HEK293 (cell line): ENCODE data around the gene TRIM6.

Source experiments
- CTCF ChIA-PET: fragments of 350-600 bp; formaldehyde crosslinking; extraction: SDS; loops from one replicate; lab custom pipeline; 2021; ENCODE audit warnings: antibody characterized with exemption; lab: Yijun Ruan, JAX
- POLR2A ChIA-PET: fragments of 300-600 bp; formaldehyde crosslinking; extraction: SDS; loops from one replicate; lab custom pipeline; 2020; ENCODE audit warnings: antibody characterized with exemption, inconsistent platforms; lab: Yijun Ruan, JAX
- H3K27ac ChIP-seq: fragments of 200-500 bp; sonication (Bioruptor generic); 2 replicates; pipeline ENCODE4 v1.5.1; 2014; ENCODE audit warnings: low read depth, low read length, control low read depth, inconsistent platforms; ENCODE audit errors: extremely low read depth
- H3K36me3 ChIP-seq, 2 experiments: fragments of 200-500 bp in 1 of 2; sonication (Bioruptor generic) in 1 of 2; 1 replicate in 1 of 2; 2 replicates in 1 of 2; pipeline ENCODE4 v1.5.1; 2014 to 2017; ENCODE audit warnings: inconsistent platforms in 2 of 2, low read length in 2 of 2; ENCODE audit not compliant: control insufficient read depth in 2 of 2, insufficient read depth in 1 of 2
- H3K4me1 ChIP-seq: fragments of 200-500 bp; sonication (Bioruptor generic); 2 replicates; pipeline ENCODE4 v1.5.1; 2014; ENCODE audit warnings: mild to moderate bottlenecking, low read length, inconsistent platforms; ENCODE audit not compliant: control insufficient read depth, insufficient read depth
- H3K4me3 ChIP-seq: 2 replicates; pipeline ENCODE4 v1.5.1; 2011; ENCODE audit warnings: low read depth, mild to moderate bottlenecking, control low read depth, low read length, moderate library complexity
- H3K9me3 ChIP-seq: fragments of 200-500 bp; sonication (Bioruptor generic); 2 replicates; pipeline ENCODE4 v1.5.1; 2014; ENCODE audit warnings: low read depth, low read length, inconsistent platforms; ENCODE audit not compliant: control insufficient read depth, insufficient read depth
- EGR2 ChIP-seq: fragments of 450-650 bp; formaldehyde crosslinking; IDR thresholded peaks from 2 replicates; pipeline ENCODE4 v1.5.1; 2016; ENCODE audit warnings: low read depth, missing biosample characterization, missing genetic modification characterization
- GFI1B ChIP-seq: fragments of 450-650 bp; formaldehyde crosslinking; IDR thresholded peaks from 2 replicates; pipeline ENCODE4 v1.5.1; 2016; ENCODE audit warnings: missing biosample characterization, missing genetic modification characterization
- GLIS2 ChIP-seq: fragments of 450-650 bp; formaldehyde crosslinking; IDR thresholded peaks from 2 replicates; pipeline ENCODE4 v1.5.1; 2016; ENCODE audit warnings: missing biosample characterization, missing genetic modification characterization
- HOXC10 ChIP-seq: sonication (generic); formaldehyde crosslinking; IDR thresholded peaks from 2 replicates; pipeline ENCODE4 v1.8.1; 2023; ENCODE audit warnings: mild to moderate bottlenecking, missing genetic modification reagents
- IKZF3 ChIP-seq: fragments of 450-650 bp; IDR thresholded peaks from 2 replicates; pipeline ENCODE4 v1.5.0; 2018; ENCODE audit warnings: missing biosample characterization, mild to moderate bottlenecking, missing genetic modification characterization, moderate library complexity
- SP3 ChIP-seq: fragments of 450-650 bp; formaldehyde crosslinking; IDR thresholded peaks from 2 replicates; pipeline ENCODE4 v1.5.1; 2016; ENCODE audit warnings: missing biosample characterization, missing genetic modification characterization
- ZBTB10 ChIP-seq: fragments of 450-650 bp; formaldehyde crosslinking; IDR thresholded peaks from 2 replicates; pipeline ENCODE4 v1.5.1; 2016; ENCODE audit warnings: missing biosample characterization, missing genetic modification characterization
- ZFHX2 ChIP-seq: fragments of 450-650 bp; formaldehyde crosslinking; conservative IDR thresholded peaks from 2 replicates; pipeline ENCODE4 v1.5.1; 2016; ENCODE audit warnings: missing biosample characterization, missing genetic modification characterization
- ZNF155 ChIP-seq: fragments of 450-650 bp; formaldehyde crosslinking; IDR thresholded peaks from 2 replicates; pipeline ENCODE4 v1.5.1; 2016; ENCODE audit warnings: missing biosample characterization, missing genetic modification characterization
- ZNF221 ChIP-seq: fragments of 450-650 bp; formaldehyde crosslinking; IDR thresholded peaks from 2 replicates; pipeline ENCODE4 v1.5.1; 2017; ENCODE audit warnings: missing biosample characterization, missing genetic modification characterization, borderline replicate concordance
- ZNF274 ChIP-seq, 2 experiments: fragments of 200-500 bp in 1 of 2; fragments of 450-650 bp in 1 of 2; sonication (Bioruptor generic) in 1 of 2; formaldehyde crosslinking in 1 of 2; IDR thresholded peaks; 2 replicates each; pipeline versions ENCODE4 v1.5.1 to v1.6.1; 2014 to 2016; ENCODE audit warnings: borderline replicate concordance in 1 of 2, inconsistent platforms in 1 of 2, low read length in 1 of 2, missing biosample characterization in 1 of 2, missing genetic modification characterization in 1 of 2
- ZNF280D ChIP-seq: fragments of 450-650 bp; formaldehyde crosslinking; IDR thresholded peaks from 2 replicates; pipeline ENCODE4 v1.5.1; 2016; ENCODE audit warnings: missing biosample characterization, missing genetic modification characterization
- ZNF341 ChIP-seq: fragments of 450-650 bp; formaldehyde crosslinking; IDR thresholded peaks from 2 replicates; pipeline ENCODE4; 2016; ENCODE audit warnings: low read depth, missing biosample characterization, missing genetic modification characterization
- ZNF426 ChIP-seq: fragments of 450-650 bp; formaldehyde crosslinking; IDR thresholded peaks from 2 replicates; pipeline ENCODE4 v1.5.1; 2017; ENCODE audit warnings: missing biosample characterization, missing genetic modification characterization, mild to moderate bottlenecking, inconsistent platforms, moderate library complexity
- ZNF433 ChIP-seq: fragments of 450-650 bp; formaldehyde crosslinking; IDR thresholded peaks from 2 replicates; pipeline ENCODE4 v1.5.1; 2016; ENCODE audit warnings: missing biosample characterization, missing genetic modification characterization, low read depth
- ZNF549 ChIP-seq: fragments of 450-650 bp; IDR thresholded peaks from 2 replicates; pipeline ENCODE4 v1.5.1; 2018; ENCODE audit warnings: missing biosample characterization, missing genetic modification characterization, mild to moderate bottlenecking, inconsistent platforms, moderate library complexity
- ZNF571 ChIP-seq: fragments of 450-650 bp; formaldehyde crosslinking; IDR thresholded peaks from 2 replicates; pipeline ENCODE4 v1.5.0; 2017; ENCODE audit warnings: missing biosample characterization, missing genetic modification characterization
- ZNF621 ChIP-seq: fragments of 450-650 bp; formaldehyde crosslinking; IDR thresholded peaks from 2 replicates; pipeline ENCODE4 v1.5.1; 2017; ENCODE audit warnings: missing biosample characterization, missing genetic modification characterization
- ZNF777 ChIP-seq: fragments of 450-650 bp; formaldehyde crosslinking; IDR thresholded peaks from 2 replicates; pipeline ENCODE4 v1.5.1; 2017; ENCODE audit warnings: missing biosample characterization, missing genetic modification characterization, borderline replicate concordance
- ZSCAN4 ChIP-seq: fragments of 450-650 bp; formaldehyde crosslinking; IDR thresholded peaks from 2 replicates; pipeline ENCODE4 v1.5.1; 2017; ENCODE audit warnings: missing biosample characterization, missing genetic modification characterization

Gene TRIM6

GRCh38 chr11:5639953-5640352 lies 43.5 kb downstream of the TRIM6 start:
- Histone ChIP-seq H3K4me3 (no peak overlapping the region), H3K9me3 (no peaks in the 10 kb centered on the region), H3K27ac (no peak overlapping the region), H3K4me1 (no peaks in the 10 kb centered on the region), H3K36me3 (no peaks in the 10 kb centered on the region)
- no peak for TF ChIP-seq ZNF274 (IDR thresholded peaks at IDR 0.05; ENCODE audit: low read length)
- no peak for TF ChIP-seq ZNF274 (tag by site-specific recombination; IDR thresholded peaks at IDR 0.05; ENCODE audit: borderline replicate concordance)
- TF ChIP-seq GFI1B (tag by site-specific recombination) = no peak
- no peak for TF ChIP-seq GLIS2 (tag by site-specific recombination)
- TF ChIP-seq ZNF433 (tag by site-specific recombination) = no peak
- TF ChIP-seq ZBTB10 = no peak
- no peak for TF ChIP-seq ZFHX2
- TF ChIP-seq ZNF221 = no peak
- no peak for TF ChIP-seq ZNF426 (tag by site-specific recombination)
- TF ChIP-seq EGR2 = no peak
- no peak for TF ChIP-seq ZNF621 (tag by site-specific recombination)
- no peak for TF ChIP-seq ZSCAN4 (tag by site-specific recombination)
- no peak for TF ChIP-seq ZNF341 (tag by site-specific recombination)
- ChIA-PET POLR2A (no interaction called here), CTCF (no interaction called here)

GRCh38 chr11:5643585-5643984 lies 47.1 kb downstream of the TRIM6 start:
- no peak overlapping the region for H3K4me3 ChIP-seq
- no peak overlapping the region for H3K27ac ChIP-seq
- CTCF ChIA-PET = no interaction called here
- POLR2A ChIA-PET = no interaction called here
- TF ChIP-seq ZNF549 (no peak), ZNF571 (tag by site-specific recombination) (no peak), ZNF155 (tag by site-specific recombination) (no peak), IKZF3 (tag by site-specific recombination) (no peak), ZNF280D (no peak), HOXC10 (no peak), ZNF777 (tag by site-specific recombination) (no peak), SP3 (tag by site-specific recombination) (no peak)
- H3K4me1 ChIP-seq = no peaks in the 10 kb centered on the region
- no peaks in the 10 kb centered on the region for H3K9me3 ChIP-seq
- H3K36me3 ChIP-seq = no peaks in the 10 kb centered on the region
